B cell (primary cell): ENCODE measurements around the gene FNDC11. TPM values are rescaled to one million over a fixed set of nuclear protein-coding genes. Genes with fewer than 3 reads are reported as not detected.
A peak's percentile ranks its signal among the peaks of the same experiment; 100 is the strongest.

Experiments used
- ATAC-seq: fragments of 200-7000 bp; cut with Tn5 transposase; one replicate; pipeline ENCODE4 v1.10.0; 2021; ENCODE audit warnings: low read depth, mild to moderate bottlenecking, moderate number of reproducible peaks, moderate library complexity
- CTCF ChIA-PET: fragments of 350-600 bp; sonication (Branson Sonifier 250); formaldehyde crosslinking; loops from one replicate; lab custom pipeline; 2021; ENCODE audit warnings: antibody characterized with exemption, inconsistent platforms; lab: Charles Lee
- POLR2A ChIA-PET: fragments of 350-600 bp; sonication (Branson Sonifier 250); formaldehyde crosslinking; loops from one replicate; lab custom pipeline; 2021; ENCODE audit warnings: antibody characterized with exemption; lab: Charles Lee
- DNase-seq: peaks from one replicate; pipeline ENCODE4 v3.0.0; 2013
- H2AFZ ChIP-seq: 2 replicates; pipeline ENCODE4 v1.6.1; 2012; ENCODE audit warnings: mild to moderate bottlenecking, low read depth, low read length; ENCODE audit not compliant: insufficient read depth, poor library complexity, severe bottlenecking
- H3K27ac ChIP-seq, 2 donors: 1 replicate in 1 of 2; 2 replicates in 1 of 2; pipeline ENCODE4 v1.5.1; 2012 to 2013; ENCODE audit warnings: low read length in 2 of 2, mild to moderate bottlenecking in 2 of 2, moderate library complexity in 1 of 2
- H3K27me3 ChIP-seq, 4 experiments: fragments of 200-600 bp in 1 of 4; sonication (generic) in 1 of 4; replicated peaks in 1 of 4; 1 replicate in 2 of 4; 2 replicates in 2 of 4; pipeline versions ENCODE4 v1.6.1 to v1.7.0; 2013 to 2016; ENCODE audit warnings: low read length in 3 of 4, mild to moderate bottlenecking in 2 of 4, mixed read lengths in 1 of 4, moderate library complexity in 1 of 4; ENCODE audit not compliant: insufficient read depth in 4 of 4, control insufficient read depth in 3 of 4; ENCODE audit errors: control extremely low read depth in 1 of 4
- H3K36me3 ChIP-seq, 2 experiments: replicated peaks in 1 of 2; 1 replicate in 1 of 2; 2 replicates in 1 of 2; pipeline versions ENCODE4 v1.6.1 to v1.7.1; 2013; ENCODE audit warnings: low read length in 1 of 2; ENCODE audit not compliant: insufficient read depth in 2 of 2, control insufficient read depth in 1 of 2; ENCODE audit errors: control extremely low read depth in 1 of 2, extremely low read depth in 1 of 2
- H3K4me1 ChIP-seq, 2 donors: fragments of 200-600 bp in 1 of 2; sonication (generic) in 1 of 2; 1 replicate in 1 of 2; 2 replicates in 1 of 2; pipeline versions ENCODE4 v1.5.1 to v1.6.1; 2013 to 2017; ENCODE audit warnings: low read length in 2 of 2; ENCODE audit not compliant: control insufficient read depth in 2 of 2, insufficient read depth in 2 of 2
- H3K4me2 ChIP-seq: replicated peaks from 2 replicates; pipeline ENCODE3; 2012; ENCODE audit warnings: mild to moderate bottlenecking, low read depth, low read length; ENCODE audit not compliant: poor library complexity, severe bottlenecking
- H3K4me3 ChIP-seq, 5 experiments: fragments of 200-600 bp in 1 of 5; sonication (generic) in 1 of 5; 1 replicate in 3 of 5; 2 replicates in 2 of 5; pipeline versions ENCODE4 v1.5.1 to v1.7.0; 2011 to 2016; ENCODE audit warnings: low read length in 4 of 5, mild to moderate bottlenecking in 4 of 5, low read depth in 2 of 5, control low read depth in 1 of 5, moderate library complexity in 1 of 5; ENCODE audit not compliant: insufficient read depth in 1 of 5; ENCODE audit errors: control extremely low read depth in 1 of 5, extremely low read depth in 1 of 5
- H3K79me2 ChIP-seq: fragments of 200-600 bp; sonication (generic); one replicate; pipeline ENCODE4 v1.6.0; 2016; ENCODE audit warnings: low read length; ENCODE audit not compliant: control insufficient read depth, insufficient read depth
- H3K9ac ChIP-seq: fragments of 200-600 bp; sonication (generic); 2 replicates; pipeline ENCODE4 v1.6.1; 2017; ENCODE audit warnings: mild to moderate bottlenecking, low read length, moderate library complexity
- H3K9me3 ChIP-seq, 3 donors: one replicate each; pipeline versions ENCODE4 v1.6.1 to v1.7.1; 2013; ENCODE audit warnings: low read length in 2 of 3; ENCODE audit not compliant: control insufficient read depth in 2 of 3, insufficient read depth in 1 of 3; ENCODE audit errors: control extremely low read depth in 1 of 3
- H4K20me1 ChIP-seq: 2 replicates; pipeline ENCODE4 v1.6.0; 2012; ENCODE audit warnings: mild to moderate bottlenecking, low read length; ENCODE audit not compliant: insufficient read depth, control insufficient read depth, poor library complexity, severe bottlenecking
- H3K27ac Mint-ChIP-seq: one replicate; pipeline ENCODE4 v1.8.0; 2021; ENCODE audit warnings: mixed read lengths
- H3K27me3 Mint-ChIP-seq: one replicate; pipeline ENCODE4 v1.8.0; 2021; ENCODE audit warnings: mixed read lengths
- H3K4me1 Mint-ChIP-seq: one replicate; pipeline ENCODE4 v1.8.0; 2021; ENCODE audit warnings: mixed read lengths
- H3K4me3 Mint-ChIP-seq: one replicate; pipeline ENCODE4 v1.8.0; 2021; ENCODE audit warnings: mixed read lengths
- H3K9me3 Mint-ChIP-seq: one replicate; pipeline ENCODE4 v1.8.0; 2022; ENCODE audit warnings: mixed read lengths; ENCODE audit not compliant: insufficient read depth
- CTCF ChIP-seq: fragments of 200-600 bp; IDR thresholded peaks from one replicate; pipeline ENCODE4 v1.8.0; 2022; ENCODE audit warnings: antibody characterized with exemption, mild to moderate bottlenecking
- EZH2 ChIP-seq: IDR thresholded peaks from 2 replicates; pipeline ENCODE4 v1.6.1; 2012; ENCODE audit warnings: borderline replicate concordance, low read depth, mild to moderate bottlenecking, moderate library complexity, low read length; ENCODE audit not compliant: insufficient read depth, poor library complexity, severe bottlenecking
- WGBS: methylation state at CpG from one replicate; pipeline ENCODE4 v1.1.5; 2013; ENCODE audit warnings: missing lambda C conversion rate; ENCODE audit not compliant: insufficient coverage; 5-methylcytosine and 5-hydroxymethylcytosine counted together
- intact Hi-C: fragments of 100-400 bp; cut with micrococcal nuclease; formaldehyde crosslinking; loops from one replicate; pipeline ENCODE4 v1.10.0; 2022
- polyA plus RNA-seq: library from polyadenylated mRNA; depleted of rRNA; stranded (reverse); fragments of >200 nt; gene quantifications from 2 replicates; pipeline ENCODE4 v1.2.3, GENCODE V29; 2012
- total RNA-seq, 2 donors: library from RNA; stranded (reverse); fragments of 120-200 nt in 1 of 2; gene quantifications; 1 replicate in 1 of 2; 2 replicates in 1 of 2; pipeline versions ENCODE4 v1.2.3 to v1.2.4, GENCODE V29; 2013 to 2022

FNDC11 gene
- total and polyA plus RNA-seq, 2 donors (not counting 1 experiment from before 2014, with no cell fraction given): 3.8 to 34.2 TPM

DNA sequence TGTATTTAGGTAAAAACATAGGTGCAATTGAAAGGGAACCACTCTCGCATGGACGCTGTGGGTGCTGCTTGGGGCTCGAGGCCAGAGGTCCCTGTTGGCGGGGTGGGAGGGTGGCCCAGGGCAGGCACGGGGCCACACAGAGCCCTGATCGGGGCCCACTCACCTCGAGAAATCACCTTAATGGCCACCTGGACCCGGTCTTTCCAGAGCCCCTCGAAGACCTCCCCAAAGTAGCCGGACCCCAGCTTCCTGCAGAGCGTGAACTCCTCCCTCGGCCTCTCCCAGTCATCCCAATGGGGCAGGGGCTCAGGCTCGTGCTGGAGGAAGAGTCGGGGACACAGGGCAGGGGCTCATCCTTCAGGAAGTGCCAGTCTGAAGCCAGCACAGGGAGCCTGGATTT is 20.6 kb upstream of the FNDC11 start:
- Histone ChIP-seq H4K20me1 (no peaks in the 10 kb centered on the region), H3K4me3 (no peak overlapping the region), H3K27ac (no peak overlapping the region), H3K36me3 (no peaks in the 10 kb centered on the region), H2AFZ (no peak overlapping the region), H3K79me2 (no peaks in the 10 kb centered on the region), H3K4me2 (no peak overlapping the region), H3K4me1 (peaks cover 13 to 22% of the 10 kb centered on the region in 2 donors), H3K9me3 (peaks cover 0 to 3% (median 0%) of the 10 kb centered on the region in 3 donors), H3K9ac (no peak overlapping the region), H3K27me3 (peaks cover 0 to 6% (median 0%) of the 10 kb centered on the region in 4 experiments)
- H3K4me3 Mint-ChIP-seq: no peak overlapping the region
- H3K27ac Mint-ChIP-seq: no peak overlapping the region
- intact Hi-C loops: no loop called here
- no peaks in the 10 kb centered on the region for H3K9me3 Mint-ChIP-seq
- no peak for TF ChIP-seq CTCF
- TF ChIP-seq EZH2: no peak
- DNase-seq: peak; percentile 7
- POLR2A ChIA-PET: no interaction called here
- CTCF ChIA-PET: no interaction called here
- H3K27me3 Mint-ChIP-seq: no peaks in the 10 kb centered on the region
- peaks cover 15% of the 10 kb centered on the region for H3K4me1 Mint-ChIP-seq
- ATAC-seq: no peak
- WGBS: 84% methylated on average over 14 of the region's 14 CpGs

- ChIA-PET POLR2A (no interaction called here), CTCF (no interaction called here)
- Histone ChIP-seq H3K27ac (no peak overlapping the region), H3K4me3 (no peak overlapping the region), H3K4me2 (no peak overlapping the region), H3K9ac (no peak overlapping the region), H3K9me3 (peaks cover 0 to 3% (median 0%) of the 10 kb centered on the region in 3 donors), H3K4me1 (peaks cover 19 to 27% of the 10 kb centered on the region in 2 donors), H3K27me3 (peaks cover 0 to 3% (median 0%) of the 10 kb centered on the region in 4 experiments), H3K79me2 (no peaks in the 10 kb centered on the region), H2AFZ (no peak overlapping the region), H4K20me1 (no peaks in the 10 kb centered on the region), H3K36me3 (no peaks in the 10 kb centered on the region)
- intact Hi-C loops: no loop called here
- Mint-ChIP-seq H3K27ac (no peak overlapping the region), H3K9me3 (no peaks in the 10 kb centered on the region), H3K4me3 (no peak overlapping the region), H3K27me3 (no peaks in the 10 kb centered on the region), H3K4me1 (peaks cover 20% of the 10 kb centered on the region)
- TF ChIP-seq EZH2 (no peak), CTCF (no peak)
- peak; percentile 34 for DNase-seq
- no peak for ATAC-seq
- 94% methylated on average over 25 of the region's 28 CpGs for WGBS
Measured at GRCh38 chr20:63533871-63534393, 20.0 kb upstream of the FNDC11 start.
